Measurements from ENCODE around the gene VSIG10L. TPM values are rescaled to one million over a fixed set of nuclear protein-coding genes. Genes with fewer than 3 reads are reported as not detected.

Gene VSIG10L
- total RNA-seq, 1 donor from 2014 or later: 4.9 TPM

- Mint-ChIP-seq H3K9me3 (ENCODE audit: low read depth) (peaks cover 3% of the 10 kb centered on the region), H3K4me3 (ENCODE audit: unreplicated experiment) (no peak overlapping the region), H3K27ac (ENCODE audit: unreplicated experiment) (no peak overlapping the region), H3K36me3 (ENCODE audit: low read depth) (no peaks in the 10 kb centered on the region), H3K4me1 (ENCODE audit: low read depth) (no peaks in the 10 kb centered on the region), H3K27me3 (ENCODE audit: low read depth) (peaks cover 18% of the 10 kb centered on the region)
- DNase-seq (ENCODE audit: low spot score): no peak
- TF ChIP-seq, protein P1, sequence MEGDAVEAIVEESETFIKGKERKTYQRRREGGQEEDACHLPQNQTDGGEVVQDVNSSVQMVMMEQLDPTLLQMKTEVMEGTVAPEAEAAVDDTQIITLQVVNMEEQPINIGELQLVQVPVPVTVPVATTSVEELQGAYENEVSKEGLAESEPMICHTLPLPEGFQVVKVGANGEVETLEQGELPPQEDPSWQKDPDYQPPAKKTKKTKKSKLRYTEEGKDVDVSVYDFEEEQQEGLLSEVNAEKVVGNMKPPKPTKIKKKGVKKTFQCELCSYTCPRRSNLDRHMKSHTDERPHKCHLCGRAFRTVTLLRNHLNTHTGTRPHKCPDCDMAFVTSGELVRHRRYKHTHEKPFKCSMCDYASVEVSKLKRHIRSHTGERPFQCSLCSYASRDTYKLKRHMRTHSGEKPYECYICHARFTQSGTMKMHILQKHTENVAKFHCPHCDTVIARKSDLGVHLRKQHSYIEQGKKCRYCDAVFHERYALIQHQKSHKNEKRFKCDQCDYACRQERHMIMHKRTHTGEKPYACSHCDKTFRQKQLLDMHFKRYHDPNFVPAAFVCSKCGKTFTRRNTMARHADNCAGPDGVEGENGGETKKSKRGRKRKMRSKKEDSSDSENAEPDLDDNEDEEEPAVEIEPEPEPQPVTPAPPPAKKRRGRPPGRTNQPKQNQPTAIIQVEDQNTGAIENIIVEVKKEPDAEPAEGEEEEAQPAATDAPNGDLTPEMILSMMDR (IDR thresholded peaks at IDR 0.05): no peak
Observed at GRCh38 chr19:51294977-51295375, 47.0 kb downstream of the VSIG10L start.

- Mint-ChIP-seq H3K9me3 (ENCODE audit: low read depth) (peaks cover 3% of the 10 kb centered on the region), H3K36me3 (ENCODE audit: low read depth) (no peaks in the 10 kb centered on the region), H3K4me1 (ENCODE audit: low read depth) (no peaks in the 10 kb centered on the region), H3K4me3 (ENCODE audit: unreplicated experiment) (no peak overlapping the region), H3K27ac (ENCODE audit: unreplicated experiment) (no peak overlapping the region), H3K27me3 (ENCODE audit: low read depth) (peaks cover 18% of the 10 kb centered on the region)
- TF ChIP-seq, protein P1 (IDR thresholded peaks at IDR 0.05): no peak
- no peak for DNase-seq (ENCODE audit: low spot score)
Observed at GRCh38 chr19:51294211-51294976, 47.5 kb downstream of the VSIG10L start.

- Mint-ChIP-seq H3K9me3 (ENCODE audit: low read depth) (peaks cover 3% of the 10 kb centered on the region), H3K4me3 (ENCODE audit: unreplicated experiment) (no peak overlapping the region), H3K36me3 (ENCODE audit: low read depth) (no peaks in the 10 kb centered on the region), H3K27me3 (ENCODE audit: low read depth) (peaks cover 18% of the 10 kb centered on the region), H3K27ac (ENCODE audit: unreplicated experiment) (no peak overlapping the region), H3K4me1 (ENCODE audit: low read depth) (no peaks in the 10 kb centered on the region)
- TF ChIP-seq, protein P1 (IDR thresholded peaks at IDR 0.05): no peak
- no peak for DNase-seq (ENCODE audit: low spot score)
Observed at GRCh38 chr19:51293571-51294210, 48.2 kb downstream of the VSIG10L start.

DNA sequence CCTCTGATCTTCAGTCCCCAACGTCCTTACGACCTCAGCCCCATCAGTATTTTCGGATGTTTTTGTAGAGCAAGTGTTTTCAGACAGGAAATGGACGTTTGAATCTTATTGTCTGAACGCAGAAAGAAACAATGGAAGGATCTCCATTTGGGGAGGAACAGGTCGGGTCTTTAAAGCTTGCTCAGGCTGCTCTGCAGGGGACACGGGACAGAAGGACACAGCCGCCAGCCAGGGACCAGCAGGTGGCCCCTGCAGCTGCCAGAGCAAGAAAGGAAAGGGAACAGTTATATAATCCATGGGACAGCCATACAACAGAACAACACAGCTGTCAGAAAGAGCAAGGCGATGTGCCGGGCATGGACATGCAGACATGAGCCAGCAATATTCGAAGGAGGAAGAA, 49.0 kb downstream of the VSIG10L start:
- Mint-ChIP-seq H3K36me3 (ENCODE audit: low read depth) (no peaks in the 10 kb centered on the region), H3K27ac (ENCODE audit: unreplicated experiment) (no peak overlapping the region), H3K4me1 (ENCODE audit: low read depth) (no peaks in the 10 kb centered on the region), H3K4me3 (ENCODE audit: unreplicated experiment) (no peak overlapping the region), H3K27me3 (ENCODE audit: low read depth) (peaks cover 18% of the 10 kb centered on the region), H3K9me3 (ENCODE audit: low read depth) (peaks cover 3% of the 10 kb centered on the region)
- DNase-seq (ENCODE audit: low spot score): no peak
- TF ChIP-seq, protein P1 (IDR thresholded peaks at IDR 0.05): no peak

- H3K27me3 Mint-ChIP-seq (ENCODE audit: low read depth): peaks cover 10% of the 10 kb centered on the region
- H3K9me3 Mint-ChIP-seq (ENCODE audit: low read depth): peaks cover 3% of the 10 kb centered on the region
- TF ChIP-seq, protein P1 (IDR thresholded peaks at IDR 0.05): no peak
- no peaks in the 10 kb centered on the region for H3K4me1 Mint-ChIP-seq (ENCODE audit: low read depth)
- no peak overlapping the region for H3K4me3 Mint-ChIP-seq (ENCODE audit: unreplicated experiment)
- no peak overlapping the region for H3K27ac Mint-ChIP-seq (ENCODE audit: unreplicated experiment)
- no peak for DNase-seq (ENCODE audit: low spot score)
- H3K36me3 Mint-ChIP-seq (ENCODE audit: low read depth): no peaks in the 10 kb centered on the region
Observed at GRCh38 chr19:51289635-51290034, 52.3 kb downstream of the VSIG10L start.

Measured in chondrocyte (in vitro differentiated cells).